ENCODE results near the gene PSTPIP1. TPM values are rescaled to one million over a fixed set of nuclear protein-coding genes. Genes with fewer than 3 reads are reported as not detected.

PSTPIP1 gene
- total and polyA plus RNA-seq, 2 of the 8 experiments (the other 6 are each of a cell fraction or from before 2014, with no cell fraction given), result 1.6 to 1.8 TPM

GRCh38 chr15:76945494-76946093 is 49.3 kb upstream of the PSTPIP1 start (continued):
- TF ChIP-seq POU5F1 (IDR thresholded peaks at IDR 0.05; ENCODE audit: low read depth, low read length), result no peak
- no peak for TF ChIP-seq MAFK (IDR thresholded peaks at IDR 0.05; ENCODE audit: low read depth, low read length)
- TF ChIP-seq KDM4A (IDR thresholded peaks at IDR 0.05; ENCODE audit: low read depth, low read length, severe bottlenecking), result no peak
- TF ChIP-seq TCF12 (IDR thresholded peaks at IDR 0.05; ENCODE audit: low read depth, low read length), result no peak
- no peak for TF ChIP-seq JUND (IDR thresholded peaks at IDR 0.05; ENCODE audit: low read length)
- no peak for TF ChIP-seq JUN (IDR thresholded peaks at IDR 0.05; ENCODE audit: low read depth, low read length)
- TF ChIP-seq CBX8 (IDR thresholded peaks at IDR 0.05; ENCODE audit: borderline replicate concordance, low read depth, low read length), result no peak
